ENCODE measurements around the gene DYNLT4.

DNA sequence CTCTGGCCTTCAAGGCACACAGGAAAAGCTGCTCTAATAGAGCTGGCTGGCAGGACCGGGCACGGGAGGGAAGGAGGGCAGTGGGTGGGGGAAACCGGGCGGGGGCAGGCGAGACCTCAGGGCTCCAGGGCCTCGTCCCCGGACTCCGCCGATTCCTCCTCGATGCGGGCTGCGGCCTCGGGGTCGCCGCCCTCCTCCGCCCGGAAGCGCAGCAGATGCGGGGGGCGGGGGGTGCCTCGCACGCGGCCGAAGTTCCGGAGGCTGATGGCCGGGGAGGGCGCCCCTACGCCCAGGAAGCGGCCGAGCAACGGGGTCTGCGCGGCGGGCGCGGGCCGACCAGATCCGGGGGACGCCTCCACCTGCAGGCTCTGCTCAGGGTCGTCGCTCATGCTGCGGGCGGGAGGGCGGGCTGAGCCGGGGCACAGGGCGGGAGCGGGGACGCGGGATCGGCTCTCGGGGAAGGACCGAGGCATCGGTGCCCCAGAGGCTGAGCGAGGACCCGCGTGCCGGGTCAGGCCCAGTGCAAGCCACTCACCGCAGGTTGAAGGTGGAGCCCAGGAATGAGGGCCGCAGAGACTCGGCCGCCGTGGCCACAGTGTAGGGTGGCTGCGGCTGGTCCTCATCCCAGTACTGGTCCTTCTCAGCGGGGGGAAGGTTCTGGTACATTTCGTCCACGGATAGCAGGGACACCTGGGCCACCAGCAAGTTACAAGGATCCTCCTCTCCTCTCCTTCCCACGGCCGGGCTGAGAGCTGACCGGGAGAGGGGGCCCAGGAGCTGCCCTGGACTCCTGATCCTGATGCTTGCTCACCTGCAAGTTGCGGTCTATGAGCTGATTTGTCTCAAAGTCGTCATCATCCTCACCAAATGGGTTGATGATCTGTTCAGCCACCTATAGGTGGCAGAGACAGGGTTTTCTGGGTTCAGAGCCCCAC, 22.8 kb downstream of the DYNLT4 start:
- peak; percentile 37 for TF ChIP-seq EZH2 (IDR thresholded peaks at IDR 0.05; ENCODE audit: low read length)
- TF ChIP-seq, protein P1, sequence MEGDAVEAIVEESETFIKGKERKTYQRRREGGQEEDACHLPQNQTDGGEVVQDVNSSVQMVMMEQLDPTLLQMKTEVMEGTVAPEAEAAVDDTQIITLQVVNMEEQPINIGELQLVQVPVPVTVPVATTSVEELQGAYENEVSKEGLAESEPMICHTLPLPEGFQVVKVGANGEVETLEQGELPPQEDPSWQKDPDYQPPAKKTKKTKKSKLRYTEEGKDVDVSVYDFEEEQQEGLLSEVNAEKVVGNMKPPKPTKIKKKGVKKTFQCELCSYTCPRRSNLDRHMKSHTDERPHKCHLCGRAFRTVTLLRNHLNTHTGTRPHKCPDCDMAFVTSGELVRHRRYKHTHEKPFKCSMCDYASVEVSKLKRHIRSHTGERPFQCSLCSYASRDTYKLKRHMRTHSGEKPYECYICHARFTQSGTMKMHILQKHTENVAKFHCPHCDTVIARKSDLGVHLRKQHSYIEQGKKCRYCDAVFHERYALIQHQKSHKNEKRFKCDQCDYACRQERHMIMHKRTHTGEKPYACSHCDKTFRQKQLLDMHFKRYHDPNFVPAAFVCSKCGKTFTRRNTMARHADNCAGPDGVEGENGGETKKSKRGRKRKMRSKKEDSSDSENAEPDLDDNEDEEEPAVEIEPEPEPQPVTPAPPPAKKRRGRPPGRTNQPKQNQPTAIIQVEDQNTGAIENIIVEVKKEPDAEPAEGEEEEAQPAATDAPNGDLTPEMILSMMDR (optimal IDR thresholded peaks at IDR 0.05 in 1 of 3, IDR thresholded peaks at IDR 0.05 in 1 of 3, conservative IDR thresholded peaks at IDR 0.05 in 1 of 3; ENCODE audit: extremely low read depth in 1 of 3, insufficient read depth in 2 of 3, low read length in 3 of 3) = peak in 1 of 3 experiments; percentile 27
